ENCODE measurements around the gene CST9L. TPM values are rescaled to one million over a fixed set of nuclear protein-coding genes. Genes with fewer than 3 reads are reported as not detected.

CST9L gene
- total and polyA plus RNA-seq, 2 of the 13 experiments (the other 11 are each of a cell fraction or from before 2014, with no cell fraction given) = 0.15 TPM; not detected in 1

GRCh38 chr20:23574977-23575376, 6.7 kb upstream of the CST9L start:
- H4K20me1 ChIP-seq (ENCODE audit: insufficient read depth, low read length) = no peaks in the 10 kb centered on the region
- intact Hi-C loops (cut with micrococcal nuclease; ENCODE audit: unreplicated experiment) (no loop called here), in situ Hi-C loops (cut with HindIII; ENCODE audit: extremely low pct_ligation_motif_present, low pct_unique_long_range_greater_than_20kb) (no loop called here)
- no peak overlapping the region for H3K27ac ChIP-seq (ENCODE audit: extremely low read length, insufficient read depth, low read length)
- H3K9ac ChIP-seq (ENCODE audit: insufficient read depth, low read depth, low read length) = no peak overlapping the region
- H2AFZ ChIP-seq (ENCODE audit: low read length) = no peak overlapping the region
- CTCF ChIA-PET (ENCODE audit: low intra/inter-chr PET ratio, low total read pairs) = no interaction called here
- H3K4me3 ChIP-seq (replicated peaks in 1 of 3; ENCODE audit: insufficient read depth in 1 of 3, low read depth in 2 of 3, low read length in 3 of 3) = no peak overlapping the region
- no peaks in the 10 kb centered on the region for H3K79me2 ChIP-seq (ENCODE audit: insufficient read depth, low read length)
- TF ChIP-seq MAFF (IDR thresholded peaks at IDR 0.05; ENCODE audit: low read depth, low read length) = peak; percentile 55; the same call in 1 of the 2 replicates
- TF ChIP-seq MAFK (conservative IDR thresholded peaks at IDR 0.05 in 1 of 2, IDR thresholded peaks at IDR 0.05 in 1 of 2; ENCODE audit: low read length in 2 of 2) = peak; percentile 61 to 71
- no peak for TF ChIP-seq PTBP1 (IDR thresholded peaks at IDR 0.05; ENCODE audit: low read depth, low read length, poor library complexity, severe bottlenecking)
- DNase-seq (ENCODE audit: low spot score) (no peak), FAIRE-seq (no peak), ATAC-seq (no peak)
- BruUV-seq (replicated peaks) = no TSS peak
- H3K36me3 ChIP-seq (replicated peaks in 1 of 2; ENCODE audit: control insufficient read depth in 1 of 2, insufficient read depth in 2 of 2, low read length in 2 of 2) = no peaks in the 10 kb centered on the region
- H3K27me3 ChIP-seq (ENCODE audit: control insufficient read depth in 1 of 2, insufficient read depth in 2 of 2, low read length in 2 of 2) = no peaks in the 10 kb centered on the region
- POLR2A ChIA-PET = no interaction called here
- H3K4me2 ChIP-seq (ENCODE audit: low read depth, low read length) = no peak overlapping the region
- H3K9me3 ChIP-seq (ENCODE audit: low read length) = no peaks in the 10 kb centered on the region
- peaks cover 4% of the 10 kb centered on the region; the same call in 1 of the 2 replicates for H3K4me1 ChIP-seq (ENCODE audit: insufficient read depth, low read length)

- H3K27me3 ChIP-seq (ENCODE audit: control insufficient read depth in 1 of 2, insufficient read depth in 2 of 2, low read length in 2 of 2) = peaks cover 0 to 7% of the 10 kb centered on the region in 2 experiments; a peak in 1 of 5 replicates
- POLR2A ChIA-PET = interaction anchor here (0.9 kb wide), 1 partner anchor 16 kb away, joined by 4 read pairs; no protein-coding TSS in a partner anchor
- H2AFZ ChIP-seq (ENCODE audit: low read length) = no peak overlapping the region
- H3K9ac ChIP-seq (ENCODE audit: insufficient read depth, low read depth, low read length) = no peak overlapping the region
- no peaks in the 10 kb centered on the region for H3K79me2 ChIP-seq (ENCODE audit: insufficient read depth, low read length)
- intact Hi-C loops (cut with micrococcal nuclease; ENCODE audit: unreplicated experiment) = no loop called here
- DNase-seq (ENCODE audit: low spot score) = no peak
- H3K4me2 ChIP-seq (ENCODE audit: low read depth, low read length) = no peak overlapping the region
- in situ Hi-C loops (cut with HindIII; ENCODE audit: extremely low pct_ligation_motif_present, low pct_unique_long_range_greater_than_20kb) = no loop called here
- H3K36me3 ChIP-seq (replicated peaks in 1 of 2; ENCODE audit: control insufficient read depth in 1 of 2, insufficient read depth in 2 of 2, low read length in 2 of 2) = no peaks in the 10 kb centered on the region
- H3K27ac ChIP-seq (ENCODE audit: extremely low read length, insufficient read depth, low read length) = no peak overlapping the region
- no peaks in the 10 kb centered on the region for H3K9me3 ChIP-seq (ENCODE audit: low read length)
- 5% methylated on average over 2 of the region's 2 CpGs for WGBS (ENCODE audit: low lambda C conversion rate)
- no peaks in the 10 kb centered on the region for H4K20me1 ChIP-seq (ENCODE audit: insufficient read depth, low read length)
- no peak for FAIRE-seq
- CTCF ChIA-PET (ENCODE audit: low intra/inter-chr PET ratio, low total read pairs) = no interaction called here
- no peak overlapping the region for H3K4me3 ChIP-seq (replicated peaks in 1 of 3; ENCODE audit: insufficient read depth in 1 of 3, low read depth in 2 of 3, low read length in 3 of 3)
- H3K4me1 ChIP-seq (ENCODE audit: insufficient read depth, low read length) = peaks cover 7% of the 10 kb centered on the region; the same call in 1 of the 2 replicates
- ATAC-seq = 0 out of 3 replicates have a peak, but pooled peaks have one; percentile 30
- BruUV-seq (replicated peaks) = no TSS peak
- TF ChIP-seq ZNF12 (CRISPR knock-in tag; IDR thresholded peaks at IDR 0.05) = no peak
- no peak for TF ChIP-seq GATAD1 (CRISPR knock-in tag; IDR thresholded peaks at IDR 0.05)
- no peak for TF ChIP-seq FOXP1 (IDR thresholded peaks at IDR 0.05)
- TF ChIP-seq FOXP1 (CRISPR knock-in tag; IDR thresholded peaks at IDR 0.05) = peak; percentile 44
- TF ChIP-seq ZNF337 (CRISPR knock-in tag; IDR thresholded peaks at IDR 0.05; ENCODE audit: borderline replicate concordance, low read depth) = no peak
- TF ChIP-seq, protein P1, sequence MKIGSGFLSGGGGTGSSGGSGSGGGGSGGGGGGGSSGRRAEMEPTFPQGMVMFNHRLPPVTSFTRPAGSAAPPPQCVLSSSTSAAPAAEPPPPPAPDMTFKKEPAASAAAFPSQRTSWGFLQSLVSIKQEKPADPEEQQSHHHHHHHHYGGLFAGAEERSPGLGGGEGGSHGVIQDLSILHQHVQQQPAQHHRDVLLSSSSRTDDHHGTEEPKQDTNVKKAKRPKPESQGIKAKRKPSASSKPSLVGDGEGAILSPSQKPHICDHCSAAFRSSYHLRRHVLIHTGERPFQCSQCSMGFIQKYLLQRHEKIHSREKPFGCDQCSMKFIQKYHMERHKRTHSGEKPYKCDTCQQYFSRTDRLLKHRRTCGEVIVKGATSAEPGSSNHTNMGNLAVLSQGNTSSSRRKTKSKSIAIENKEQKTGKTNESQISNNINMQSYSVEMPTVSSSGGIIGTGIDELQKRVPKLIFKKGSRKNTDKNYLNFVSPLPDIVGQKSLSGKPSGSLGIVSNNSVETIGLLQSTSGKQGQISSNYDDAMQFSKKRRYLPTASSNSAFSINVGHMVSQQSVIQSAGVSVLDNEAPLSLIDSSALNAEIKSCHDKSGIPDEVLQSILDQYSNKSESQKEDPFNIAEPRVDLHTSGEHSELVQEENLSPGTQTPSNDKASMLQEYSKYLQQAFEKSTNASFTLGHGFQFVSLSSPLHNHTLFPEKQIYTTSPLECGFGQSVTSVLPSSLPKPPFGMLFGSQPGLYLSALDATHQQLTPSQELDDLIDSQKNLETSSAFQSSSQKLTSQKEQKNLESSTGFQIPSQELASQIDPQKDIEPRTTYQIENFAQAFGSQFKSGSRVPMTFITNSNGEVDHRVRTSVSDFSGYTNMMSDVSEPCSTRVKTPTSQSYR (CRISPR knock-in tag; IDR thresholded peaks at IDR 0.05; ENCODE audit: borderline replicate concordance) = no peak
- no peak for TF ChIP-seq U2AF1 (optimal IDR thresholded peaks at IDR 0.05; ENCODE audit: low read depth, low read length)
Observed at GRCh38 chr20:23570178-23570760, 2.0 kb upstream of the CST9L start.
